Epidermal melanocyte (primary cell): ENCODE results near the gene C21orf58.
"Not testable (repeated sequence)": the region's sequence is repeated elsewhere in the genome, so short reads cannot be mapped to it uniquely, and the experiment has no call there.

ENCODE experiments used
- DNase-seq: peaks from one replicate; pipeline ENCODE4 v3.0.0; 2011; ENCODE audit warnings: low spot score; ENCODE audit not compliant: insufficient read length

Gene C21orf58

GRCh38 chr21:46323710-46324389, at the start of gene C21orf58, which contains the start of gene PCNT:
Gene C21orf58, minus strand, starts transcription at chr21:46323870. Its CDS starts 1,132 bp downstream, at chr21:46322738.
Gene PCNT, plus strand, starts transcription at chr21:46324156. Its CDS starts 73 bp downstream, at chr21:46324229.
- DNase-seq: peak; percentile 99

GRCh38 chr21:46372947-46373346, 49.3 kb upstream of the C21orf58 start:
- not testable (repeated sequence) for DNase-seq

- DNase-seq: no peak
These were observed 48.4 kb upstream of the C21orf58 start for GRCh38 chr21:46372014-46372485.

GRCh38 chr21:46371204-46372013, 47.7 kb upstream of the C21orf58 start:
- DNase-seq: no peak

- DNase-seq: no peak
These were observed 46.0 kb upstream of the C21orf58 start for GRCh38 chr21:46369520-46370235.

- no peak for DNase-seq
These were observed 45.0 kb upstream of the C21orf58 start for GRCh38 chr21:46368533-46369285.

- no peak for DNase-seq
These were observed 43.3 kb upstream of the C21orf58 start for GRCh38 chr21:46366966-46367365.

GRCh38 chr21:46366561-46366960, 42.9 kb upstream of the C21orf58 start:
- no peak for DNase-seq

GRCh38 chr21:46366091-46366490, 42.4 kb upstream of the C21orf58 start:
- DNase-seq: no peak

GRCh38 chr21:46363698-46364097, 40.0 kb upstream of the C21orf58 start:
- no peak for DNase-seq

GRCh38 chr21:46362946-46363345, 39.3 kb upstream of the C21orf58 start:
- DNase-seq: no peak

GRCh38 chr21:46361935-46362334, 38.3 kb upstream of the C21orf58 start:
- no peak for DNase-seq

GRCh38 chr21:46361176-46361575, 37.5 kb upstream of the C21orf58 start:
- no peak for DNase-seq

- no peak for DNase-seq
These were observed 34.2 kb upstream of the C21orf58 start for GRCh38 chr21:46357684-46358425.

- DNase-seq: no peak
These were observed 33.6 kb upstream of the C21orf58 start for GRCh38 chr21:46357335-46357604.

- no peak for DNase-seq
These were observed 33.0 kb upstream of the C21orf58 start for GRCh38 chr21:46356494-46357334.

GRCh38 chr21:46356005-46356338, 32.3 kb upstream of the C21orf58 start:
- no peak for DNase-seq

- no peak for DNase-seq
These were observed 31.7 kb upstream of the C21orf58 start for GRCh38 chr21:46355161-46356004.

- DNase-seq: no peak
These were observed 30.8 kb upstream of the C21orf58 start for GRCh38 chr21:46354518-46354917.
